ENCODE data around the gene GAS2.

GRCh38 chr11:22707119-22707899 is 40.9 kb downstream of the GAS2 start:
- no peak for TF ChIP-seq POLR2A (IDR thresholded peaks at IDR 0.05)
- TF ChIP-seq CTCF (IDR thresholded peaks at IDR 0.05): no peak
